ENCODE measurements around the gene TBC1D14. TPM values are rescaled to one million over a fixed set of nuclear protein-coding genes. Genes with fewer than 3 reads are reported as not detected.

TBC1D14 gene
- total and polyA plus RNA-seq, 9 of the 15 experiments (the other 6 are each of a cell fraction or from before 2014, with no cell fraction given), result 2.1 to 59.6 (median 44.8) TPM

DNA sequence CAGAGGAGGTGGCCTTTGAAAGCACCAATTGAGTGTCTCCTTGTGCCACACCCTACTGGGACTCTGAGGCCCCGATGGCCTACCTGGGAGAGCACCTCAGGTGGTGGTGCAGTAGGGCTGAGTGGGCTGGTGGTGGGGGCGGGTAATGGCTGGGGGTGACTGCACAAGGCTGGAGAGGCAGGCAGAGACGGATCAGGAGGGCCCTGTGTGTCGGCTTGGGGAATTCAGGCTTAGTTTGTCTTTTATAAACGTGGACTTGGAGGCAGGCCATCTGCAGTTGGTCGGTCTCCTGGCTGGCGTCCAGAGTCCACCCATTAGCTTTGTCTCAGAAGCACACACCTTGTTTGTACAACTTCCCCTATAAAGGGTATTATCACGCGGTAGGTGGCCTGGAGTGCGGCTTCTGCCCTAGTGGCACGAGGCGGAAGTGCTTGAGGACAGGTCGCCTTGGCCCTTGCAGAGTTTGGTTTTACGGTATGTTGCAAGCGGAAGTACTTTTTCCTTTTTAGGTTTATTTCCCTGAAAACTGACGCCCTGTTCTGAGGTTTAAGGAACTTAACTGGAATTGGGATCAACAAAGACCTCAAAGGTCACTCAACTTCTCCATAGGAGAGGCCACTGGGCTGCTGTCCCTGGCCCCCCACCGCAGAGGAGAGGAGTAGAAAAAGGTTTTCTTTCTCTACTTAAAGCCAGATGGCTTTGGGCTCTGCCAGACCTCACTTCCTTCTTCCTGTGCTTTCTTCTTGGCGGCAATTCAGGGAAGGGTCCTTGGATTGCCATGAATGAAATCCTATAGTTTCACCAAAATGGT lies 8.0 kb downstream of the TBC1D14 start (continued):
- TF ChIP-seq ATF1 (CRISPR knock-in tag; IDR thresholded peaks at IDR 0.05) (no peak), ATF1 (tag; IDR thresholded peaks at IDR 0.05) (no peak), TCF3 (CRISPR knock-in tag; IDR thresholded peaks at IDR 0.05) (peak; percentile 66), ELF4 (CRISPR knock-in tag; IDR thresholded peaks at IDR 0.05) (0 out of 2 replicates have a peak, but pooled peaks have one; percentile 58), POLR2G (IDR thresholded peaks at IDR 0.05; ENCODE audit: low read depth, low read length) (peak; percentile 52), POLR2B (IDR thresholded peaks at IDR 0.05; ENCODE audit: low read depth, partially characterized antibody) (peak; percentile 16), JUND (IDR thresholded peaks at IDR 0.05; ENCODE audit: borderline replicate concordance, low read depth, low read length) (no peak; the same call in 1 of the 2 replicates), JUND (tag; IDR thresholded peaks at IDR 0.05; ENCODE audit: borderline replicate concordance, low read depth, low read length) (peak; percentile 39; the same call in 1 of the 3 replicates), NR2C1 (IDR thresholded peaks at IDR 0.05) (no peak), NR2C1 (tag; IDR thresholded peaks at IDR 0.05) (peak; percentile 27; the same call in 1 of the 2 replicates), TOE1 (IDR thresholded peaks at IDR 0.05; ENCODE audit: borderline replicate concordance) (peak; percentile 44; the same call in 1 of the 2 replicates), TOE1 (CRISPR knock-in tag; IDR thresholded peaks at IDR 0.05; ENCODE audit: borderline replicate concordance, low read depth) (no peak), SUPT5H (IDR thresholded peaks at IDR 0.05) (peak; percentile 23; the same call in 1 of the 2 replicates), JUN (IDR thresholded peaks at IDR 0.05; ENCODE audit: borderline replicate concordance, low read depth, low read length) (peak; percentile 59; the same call in 1 of the 2 replicates), JUN (CRISPR knock-in tag; IDR thresholded peaks at IDR 0.05; ENCODE audit: borderline replicate concordance) (no peak), WHSC1 (IDR thresholded peaks at IDR 0.05; ENCODE audit: low read length) (no peak), SMARCE1 (IDR thresholded peaks at IDR 0.05) (peak; percentile 57)
- TF ChIP-seq, protein P1, sequence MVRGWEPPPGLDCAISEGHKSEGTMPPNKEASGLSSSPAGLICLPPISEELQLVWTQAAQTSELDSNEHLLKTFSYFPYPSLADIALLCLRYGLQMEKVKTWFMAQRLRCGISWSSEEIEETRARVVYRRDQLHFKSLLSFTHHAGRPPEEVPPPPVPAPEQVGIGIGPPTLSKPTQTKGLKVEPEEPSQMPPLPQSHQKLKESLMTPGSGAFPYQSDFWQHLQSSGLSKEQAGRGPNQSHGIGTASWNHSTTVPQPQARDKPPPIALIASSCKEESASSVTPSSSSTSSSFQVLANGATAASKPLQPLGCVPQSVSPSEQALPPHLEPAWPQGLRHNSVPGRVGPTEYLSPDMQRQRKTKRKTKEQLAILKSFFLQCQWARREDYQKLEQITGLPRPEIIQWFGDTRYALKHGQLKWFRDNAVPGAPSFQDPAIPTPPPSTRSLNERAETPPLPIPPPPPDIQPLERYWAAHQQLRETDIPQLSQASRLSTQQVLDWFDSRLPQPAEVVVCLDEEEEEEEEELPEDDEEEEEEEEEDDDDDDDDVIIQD (CRISPR knock-in tag; IDR thresholded peaks at IDR 0.05), result 0 out of 2 replicates have a peak, but pooled peaks have one; percentile 30
- TF ChIP-seq, protein P2, sequence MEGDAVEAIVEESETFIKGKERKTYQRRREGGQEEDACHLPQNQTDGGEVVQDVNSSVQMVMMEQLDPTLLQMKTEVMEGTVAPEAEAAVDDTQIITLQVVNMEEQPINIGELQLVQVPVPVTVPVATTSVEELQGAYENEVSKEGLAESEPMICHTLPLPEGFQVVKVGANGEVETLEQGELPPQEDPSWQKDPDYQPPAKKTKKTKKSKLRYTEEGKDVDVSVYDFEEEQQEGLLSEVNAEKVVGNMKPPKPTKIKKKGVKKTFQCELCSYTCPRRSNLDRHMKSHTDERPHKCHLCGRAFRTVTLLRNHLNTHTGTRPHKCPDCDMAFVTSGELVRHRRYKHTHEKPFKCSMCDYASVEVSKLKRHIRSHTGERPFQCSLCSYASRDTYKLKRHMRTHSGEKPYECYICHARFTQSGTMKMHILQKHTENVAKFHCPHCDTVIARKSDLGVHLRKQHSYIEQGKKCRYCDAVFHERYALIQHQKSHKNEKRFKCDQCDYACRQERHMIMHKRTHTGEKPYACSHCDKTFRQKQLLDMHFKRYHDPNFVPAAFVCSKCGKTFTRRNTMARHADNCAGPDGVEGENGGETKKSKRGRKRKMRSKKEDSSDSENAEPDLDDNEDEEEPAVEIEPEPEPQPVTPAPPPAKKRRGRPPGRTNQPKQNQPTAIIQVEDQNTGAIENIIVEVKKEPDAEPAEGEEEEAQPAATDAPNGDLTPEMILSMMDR (IDR thresholded peaks at IDR 0.05 in 2 of 3, conservative IDR thresholded peaks at IDR 0.05 in 1 of 3; ENCODE audit: insufficient read depth in 2 of 3, low read depth in 1 of 3, low read length in 3 of 3), result peak; percentile 64 to 82 (median 69)
- TF ChIP-seq, protein P3, sequence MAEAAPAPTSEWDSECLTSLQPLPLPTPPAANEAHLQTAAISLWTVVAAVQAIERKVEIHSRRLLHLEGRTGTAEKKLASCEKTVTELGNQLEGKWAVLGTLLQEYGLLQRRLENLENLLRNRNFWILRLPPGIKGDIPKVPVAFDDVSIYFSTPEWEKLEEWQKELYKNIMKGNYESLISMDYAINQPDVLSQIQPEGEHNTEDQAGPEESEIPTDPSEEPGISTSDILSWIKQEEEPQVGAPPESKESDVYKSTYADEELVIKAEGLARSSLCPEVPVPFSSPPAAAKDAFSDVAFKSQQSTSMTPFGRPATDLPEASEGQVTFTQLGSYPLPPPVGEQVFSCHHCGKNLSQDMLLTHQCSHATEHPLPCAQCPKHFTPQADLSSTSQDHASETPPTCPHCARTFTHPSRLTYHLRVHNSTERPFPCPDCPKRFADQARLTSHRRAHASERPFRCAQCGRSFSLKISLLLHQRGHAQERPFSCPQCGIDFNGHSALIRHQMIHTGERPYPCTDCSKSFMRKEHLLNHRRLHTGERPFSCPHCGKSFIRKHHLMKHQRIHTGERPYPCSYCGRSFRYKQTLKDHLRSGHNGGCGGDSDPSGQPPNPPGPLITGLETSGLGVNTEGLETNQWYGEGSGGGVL (CRISPR knock-in tag; IDR thresholded peaks at IDR 0.05), result no peak
- TF ChIP-seq, protein P4, sequence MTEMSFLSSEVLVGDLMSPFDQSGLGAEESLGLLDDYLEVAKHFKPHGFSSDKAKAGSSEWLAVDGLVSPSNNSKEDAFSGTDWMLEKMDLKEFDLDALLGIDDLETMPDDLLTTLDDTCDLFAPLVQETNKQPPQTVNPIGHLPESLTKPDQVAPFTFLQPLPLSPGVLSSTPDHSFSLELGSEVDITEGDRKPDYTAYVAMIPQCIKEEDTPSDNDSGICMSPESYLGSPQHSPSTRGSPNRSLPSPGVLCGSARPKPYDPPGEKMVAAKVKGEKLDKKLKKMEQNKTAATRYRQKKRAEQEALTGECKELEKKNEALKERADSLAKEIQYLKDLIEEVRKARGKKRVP (CRISPR knock-in tag; IDR thresholded peaks at IDR 0.05), result peak; percentile 32; the same call in 1 of the 2 replicates

Data from K562 (cell line).